ENCODE results near the gene TRPC6. TPM values are rescaled to one million over a fixed set of nuclear protein-coding genes. Genes with fewer than 3 reads are reported as not detected.

TRPC6 gene
- total RNA-seq, 1 experiment from 2014 or later, result not detected

- ChIA-PET POLR2A (interaction anchor here (0.8 kb wide), 1 partner anchor 302 kb away, joined by 4 read pairs; no protein-coding TSS in a partner anchor), CTCF (interaction anchor here (0.5 to 10.0 kb wide), 33 partner anchors 9 to 1570 kb away, joined by 3 to 183 read pairs (median 3); no protein-coding TSS in a partner anchor)
- BruUV-seq (replicated peaks), result no TSS peak
- no peak for DNase-seq (ENCODE audit: unreplicated experiment)
- no peak overlapping the region for H3K27ac Mint-ChIP-seq (ENCODE audit: low read depth, unreplicated experiment)
- no peak for TF ChIP-seq CTCF (IDR thresholded peaks at IDR 0.05; ENCODE audit: unreplicated experiment)
- intact Hi-C loops (cut with micrococcal nuclease), result no loop called here
- H3K27me3 Mint-ChIP-seq (ENCODE audit: insufficient read depth, unreplicated experiment), result no peaks in the 10 kb centered on the region
- H3K36me3 Mint-ChIP-seq (ENCODE audit: insufficient read depth, unreplicated experiment), result no peaks in the 10 kb centered on the region
- peaks cover 18% of the 10 kb centered on the region for H3K4me1 Mint-ChIP-seq (ENCODE audit: insufficient read depth, unreplicated experiment)
- no peaks in the 10 kb centered on the region for H3K9me3 Mint-ChIP-seq (ENCODE audit: unreplicated experiment)
- H3K4me3 Mint-ChIP-seq (ENCODE audit: unreplicated experiment), result no peak overlapping the region
Measured at GRCh38 chr11:101435408-101435973, 148.3 kb downstream of the TRPC6 start.

GRCh38 chr11:101434026-101434643, 149.7 kb downstream of the TRPC6 start:
- H3K27ac Mint-ChIP-seq (ENCODE audit: low read depth, unreplicated experiment), result peak overlapping the region; percentile 3
- H3K9me3 Mint-ChIP-seq (ENCODE audit: unreplicated experiment), result no peaks in the 10 kb centered on the region
- intact Hi-C loops (cut with micrococcal nuclease), result no loop called here
- TF ChIP-seq CTCF (IDR thresholded peaks at IDR 0.05; ENCODE audit: unreplicated experiment), result no peak
- H3K4me3 Mint-ChIP-seq (ENCODE audit: unreplicated experiment), result no peak overlapping the region
- peaks cover 18% of the 10 kb centered on the region for H3K4me1 Mint-ChIP-seq (ENCODE audit: insufficient read depth, unreplicated experiment)
- no TSS peak for BruUV-seq (replicated peaks)
- ChIA-PET POLR2A (interaction anchor here (0.7 kb wide), 2 partner anchors 165 to 398 kb away, joined by 3 to 6 read pairs; no protein-coding TSS in a partner anchor), CTCF (interaction anchor here (0.6 to 10.0 kb wide), 16 partner anchors 11 to 1044 kb away, joined by 3 to 183 read pairs (median 4); no protein-coding TSS in a partner anchor)
- no peaks in the 10 kb centered on the region for H3K36me3 Mint-ChIP-seq (ENCODE audit: insufficient read depth, unreplicated experiment)
- peak; percentile 34 for DNase-seq (ENCODE audit: unreplicated experiment)
- no peaks in the 10 kb centered on the region for H3K27me3 Mint-ChIP-seq (ENCODE audit: insufficient read depth, unreplicated experiment)

GRCh38 chr11:101433151-101433550, 150.7 kb downstream of the TRPC6 start:
- Mint-ChIP-seq H3K4me3 (ENCODE audit: unreplicated experiment) (no peak overlapping the region), H3K36me3 (ENCODE audit: insufficient read depth, unreplicated experiment) (no peaks in the 10 kb centered on the region), H3K27me3 (ENCODE audit: insufficient read depth, unreplicated experiment) (no peaks in the 10 kb centered on the region), H3K27ac (ENCODE audit: low read depth, unreplicated experiment) (no peak overlapping the region), H3K9me3 (ENCODE audit: unreplicated experiment) (no peaks in the 10 kb centered on the region), H3K4me1 (ENCODE audit: insufficient read depth, unreplicated experiment) (peaks cover 18% of the 10 kb centered on the region)
- BruUV-seq (replicated peaks), result no TSS peak
- no peak for DNase-seq (ENCODE audit: unreplicated experiment)
- ChIA-PET POLR2A (no interaction called here), CTCF (interaction anchor here (0.6 to 10.0 kb wide), 6 partner anchors 25 to 1013 kb away, joined by 3 to 183 read pairs (median 3); no protein-coding TSS in a partner anchor)
- TF ChIP-seq CTCF (IDR thresholded peaks at IDR 0.05; ENCODE audit: unreplicated experiment), result no peak
- intact Hi-C loops (cut with micrococcal nuclease), result no loop called here

GRCh38 chr11:101429703-101430540, 153.9 kb downstream of the TRPC6 start:
- no TSS peak for BruUV-seq (replicated peaks)
- no peak for TF ChIP-seq CTCF (IDR thresholded peaks at IDR 0.05; ENCODE audit: unreplicated experiment)
- intact Hi-C loops (cut with micrococcal nuclease), result loop anchor here (1.0 kb wide), 1 partner anchor 418 kb away; no protein-coding TSS in a partner anchor
- no peak for DNase-seq (ENCODE audit: unreplicated experiment)
- H3K4me3 Mint-ChIP-seq (ENCODE audit: unreplicated experiment), result no peak overlapping the region
- ChIA-PET CTCF (interaction anchor here (0.5 to 2.7 kb wide), 11 partner anchors 8 to 542 kb away, joined by 3 to 9 read pairs (median 3); no protein-coding TSS in a partner anchor), POLR2A (interaction anchor here (0.6 kb wide), 1 partner anchor 377 kb away, joined by 3 read pairs; no protein-coding TSS in a partner anchor)
- no peaks in the 10 kb centered on the region for H3K36me3 Mint-ChIP-seq (ENCODE audit: insufficient read depth, unreplicated experiment)
- H3K9me3 Mint-ChIP-seq (ENCODE audit: unreplicated experiment), result no peaks in the 10 kb centered on the region
- peaks cover 18% of the 10 kb centered on the region for H3K4me1 Mint-ChIP-seq (ENCODE audit: insufficient read depth, unreplicated experiment)
- H3K27me3 Mint-ChIP-seq (ENCODE audit: insufficient read depth, unreplicated experiment), result no peaks in the 10 kb centered on the region
- H3K27ac Mint-ChIP-seq (ENCODE audit: low read depth, unreplicated experiment), result no peak overlapping the region
